ENCODE data around the gene DTD1.

DTD1 gene

GRCh38 chr20:18702736-18703135 is 114.9 kb downstream of the DTD1 start:
- no peak overlapping the region for H3K9ac ChIP-seq (ENCODE audit: low read length)
- H3K36me3 ChIP-seq (ENCODE audit: low read length) = no peaks in the 10 kb centered on the region
- no peak for TF ChIP-seq EZH2phosphoT487 (conservative IDR thresholded peaks at IDR 0.05; ENCODE audit: low read length)
- TF ChIP-seq, protein P1, sequence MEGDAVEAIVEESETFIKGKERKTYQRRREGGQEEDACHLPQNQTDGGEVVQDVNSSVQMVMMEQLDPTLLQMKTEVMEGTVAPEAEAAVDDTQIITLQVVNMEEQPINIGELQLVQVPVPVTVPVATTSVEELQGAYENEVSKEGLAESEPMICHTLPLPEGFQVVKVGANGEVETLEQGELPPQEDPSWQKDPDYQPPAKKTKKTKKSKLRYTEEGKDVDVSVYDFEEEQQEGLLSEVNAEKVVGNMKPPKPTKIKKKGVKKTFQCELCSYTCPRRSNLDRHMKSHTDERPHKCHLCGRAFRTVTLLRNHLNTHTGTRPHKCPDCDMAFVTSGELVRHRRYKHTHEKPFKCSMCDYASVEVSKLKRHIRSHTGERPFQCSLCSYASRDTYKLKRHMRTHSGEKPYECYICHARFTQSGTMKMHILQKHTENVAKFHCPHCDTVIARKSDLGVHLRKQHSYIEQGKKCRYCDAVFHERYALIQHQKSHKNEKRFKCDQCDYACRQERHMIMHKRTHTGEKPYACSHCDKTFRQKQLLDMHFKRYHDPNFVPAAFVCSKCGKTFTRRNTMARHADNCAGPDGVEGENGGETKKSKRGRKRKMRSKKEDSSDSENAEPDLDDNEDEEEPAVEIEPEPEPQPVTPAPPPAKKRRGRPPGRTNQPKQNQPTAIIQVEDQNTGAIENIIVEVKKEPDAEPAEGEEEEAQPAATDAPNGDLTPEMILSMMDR (IDR thresholded peaks at IDR 0.05; ENCODE audit: insufficient read depth, low read length, poor library complexity, severe bottlenecking) = no peak
- no peaks in the 10 kb centered on the region for H3K9me2 ChIP-seq (replicated peaks; ENCODE audit: insufficient read depth, low read length)
- no peak overlapping the region for H3K4me2 ChIP-seq (ENCODE audit: low read depth, low read length, poor library complexity, severe bottlenecking)
- no peak overlapping the region for H2AFZ ChIP-seq (ENCODE audit: low read depth, low read length, severe bottlenecking)
- no peak overlapping the region for H3K27ac ChIP-seq (ENCODE audit: low read depth, low read length)
- no peaks in the 10 kb centered on the region for H3F3A ChIP-seq (ENCODE audit: insufficient read depth)
- no peaks in the 10 kb centered on the region for H3K27me3 ChIP-seq (ENCODE audit: low read length)
- no peak overlapping the region for H3K4me3 ChIP-seq (ENCODE audit: insufficient read depth, low read length, poor library complexity, severe bottlenecking)
- H3K79me2 ChIP-seq (ENCODE audit: insufficient read depth, low read length) = no peaks in the 10 kb centered on the region
- H3K9me3 ChIP-seq (ENCODE audit: insufficient read depth, low read length) = no peaks in the 10 kb centered on the region
- no peaks in the 10 kb centered on the region for H4K20me1 ChIP-seq (ENCODE audit: low read depth, low read length)

DNA sequence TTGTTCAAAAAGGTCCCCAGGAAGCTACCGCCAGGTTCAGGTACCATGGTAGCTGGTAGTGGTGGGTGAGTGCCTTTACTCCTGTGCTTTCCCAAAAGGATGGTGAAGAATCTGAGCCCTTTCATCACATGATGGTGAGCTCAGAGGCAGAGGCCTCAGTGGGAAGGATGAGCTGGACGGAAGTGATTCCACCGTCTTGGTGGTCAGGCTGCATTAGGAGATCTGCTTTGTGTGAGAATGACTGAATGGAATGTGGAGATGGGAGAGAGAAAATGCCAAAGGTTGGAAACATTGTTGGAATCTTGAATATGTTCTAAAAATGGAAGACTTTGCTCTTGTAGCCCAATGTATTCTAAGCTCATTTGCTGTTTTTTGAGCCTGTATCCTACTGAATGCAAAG is 117.6 kb downstream of the DTD1 start:
- no peak overlapping the region for H3K9ac ChIP-seq (ENCODE audit: low read length)
- TF ChIP-seq, protein P1 (IDR thresholded peaks at IDR 0.05; ENCODE audit: insufficient read depth, low read length, poor library complexity, severe bottlenecking) = no peak
- no peak for TF ChIP-seq EZH2phosphoT487 (conservative IDR thresholded peaks at IDR 0.05; ENCODE audit: low read length)
- no peaks in the 10 kb centered on the region for H4K20me1 ChIP-seq (ENCODE audit: low read depth, low read length)

GRCh38 chr20:18705910-18706309 is 118.1 kb downstream of the DTD1 start:
- Histone ChIP-seq H3K4me2 (ENCODE audit: low read depth, low read length, poor library complexity, severe bottlenecking) (no peak overlapping the region), H2AFZ (ENCODE audit: low read depth, low read length, severe bottlenecking) (no peak overlapping the region), H3K27ac (ENCODE audit: low read depth, low read length) (no peak overlapping the region)

More for the DNA sequence above, 117.6 kb downstream of the DTD1 start:
- H3K9me2 ChIP-seq (replicated peaks; ENCODE audit: insufficient read depth, low read length) = no peaks in the 10 kb centered on the region
- H3F3A ChIP-seq (ENCODE audit: insufficient read depth) = no peaks in the 10 kb centered on the region
- H3K4me2 ChIP-seq (ENCODE audit: low read depth, low read length, poor library complexity, severe bottlenecking) = no peak overlapping the region
- H3K27me3 ChIP-seq (ENCODE audit: low read length) = no peaks in the 10 kb centered on the region
- no peaks in the 10 kb centered on the region for H3K9me3 ChIP-seq (ENCODE audit: insufficient read depth, low read length)
- no peaks in the 10 kb centered on the region for H3K79me2 ChIP-seq (ENCODE audit: insufficient read depth, low read length)
- H2AFZ ChIP-seq (ENCODE audit: low read depth, low read length, severe bottlenecking) = no peak overlapping the region
- H3K36me3 ChIP-seq (ENCODE audit: low read length) = no peaks in the 10 kb centered on the region
- H3K4me3 ChIP-seq (ENCODE audit: insufficient read depth, low read length, poor library complexity, severe bottlenecking) = no peak overlapping the region
- H3K27ac ChIP-seq (ENCODE audit: low read depth, low read length) = no peak overlapping the region

More at GRCh38 chr20:18705910-18706309, 118.1 kb downstream of the DTD1 start:
- Histone ChIP-seq H3K4me3 (ENCODE audit: insufficient read depth, low read length, poor library complexity, severe bottlenecking) (no peak overlapping the region), H3K9me3 (ENCODE audit: insufficient read depth, low read length) (no peaks in the 10 kb centered on the region), H3K27me3 (ENCODE audit: low read length) (no peaks in the 10 kb centered on the region), H3K79me2 (ENCODE audit: insufficient read depth, low read length) (no peaks in the 10 kb centered on the region), H3K9ac (ENCODE audit: low read length) (no peak overlapping the region), H3K36me3 (ENCODE audit: low read length) (no peaks in the 10 kb centered on the region), H3F3A (ENCODE audit: insufficient read depth) (no peaks in the 10 kb centered on the region), H4K20me1 (ENCODE audit: low read depth, low read length) (no peaks in the 10 kb centered on the region), H3K9me2 (replicated peaks; ENCODE audit: insufficient read depth, low read length) (no peaks in the 10 kb centered on the region)
- no peak for TF ChIP-seq EZH2phosphoT487 (conservative IDR thresholded peaks at IDR 0.05; ENCODE audit: low read length)
- TF ChIP-seq, protein P1 (IDR thresholded peaks at IDR 0.05; ENCODE audit: insufficient read depth, low read length, poor library complexity, severe bottlenecking) = no peak

Measured in SU-DHL-6 (cell line).